Adrenal gland (tissue), 12 donors: ENCODE results near the gene LSMEM2. TPM values are rescaled to one million over a fixed set of nuclear protein-coding genes. Genes with fewer than 3 reads are reported as not detected.

Experiments used
- DNase-seq, 7 donors: peaks; one replicate each; pipeline ENCODE4 v3.0.0-alpha.2; 2019 to 2020
- H3K27ac ChIP-seq, 5 donors: fragments of 200-600 bp; sonication (generic) in 4 of 5; 1 replicate in 3 of 5; 2 replicates in 2 of 5; pipeline versions ENCODE4 v1.5.1 to v1.8.0; 2016 to 2020; ENCODE audit warnings: mild to moderate bottlenecking in 1 of 5
- H3K27me3 ChIP-seq: fragments of 200-600 bp; 2 replicates; pipeline ENCODE4 v1.8.0; 2021
- H3K36me3 ChIP-seq, 2 donors: fragments of 200-600 bp; replicated peaks in 1 of 2; 1 replicate in 1 of 2; 2 replicates in 1 of 2; pipeline versions ENCODE4 v1.5.1 to v1.8.0; 2018 to 2022
- H3K4me1 ChIP-seq, 2 donors: fragments of 200-600 bp; replicated peaks in 1 of 2; 1 replicate in 1 of 2; 2 replicates in 1 of 2; pipeline versions ENCODE4 v1.5.1 to v1.8.0; 2018 to 2021
- H3K4me3 ChIP-seq, 4 donors: fragments of 200-600 bp; sonication (generic) in 3 of 4; one replicate each; pipeline ENCODE4 v1.5.1; 2016 to 2018
- H3K9me3 ChIP-seq, 3 donors: fragments of 200-600 bp; sonication (generic) in 1 of 3; replicated peaks in 1 of 3; 1 replicate in 2 of 3; 2 replicates in 1 of 3; pipeline versions ENCODE4 v1.5.1 to v1.8.0; 2016 to 2021
- CTCF ChIP-seq, 6 experiments: fragments of 450-650 bp in 4 of 6; fragments of 200-600 bp in 2 of 6; sonication (generic) in 1 of 6; IDR thresholded peaks; 1 replicate in 5 of 6; 2 replicates in 1 of 6; pipeline versions ENCODE4 v1.5.1 to v1.8.0; 2016 to 2021; ENCODE audit warnings: antibody characterized with exemption in 6 of 6, mild to moderate bottlenecking in 2 of 6, moderate library complexity in 1 of 6
- POLR2A ChIP-seq, 2 donors: fragments of 450-650 bp; IDR thresholded peaks; one replicate each; pipeline ENCODE4 v1.6.1; 2017; ENCODE audit warnings: antibody characterized with exemption in 2 of 2, mild to moderate bottlenecking in 2 of 2, moderate library complexity in 1 of 2
- WGBS, 4 donors: extraction: QIAGEN DNeasy Blood & Tissue Kit in 2 of 4; methylation state at CpG; one replicate each; pipeline versions ENCODE4 v1.1.5 to v1.1.7; 2013 to 2017; 5-methylcytosine and 5-hydroxymethylcytosine counted together
- intact Hi-C, 2 donors: fragments of 100-400 bp; cut with DNase I; formaldehyde crosslinking; loops; one replicate each; pipeline versions ENCODE4 v1.14.1 to v1.15.0; 2022 to 2023
- polyA plus RNA-seq, 3 donors: library from polyadenylated mRNA; stranded (reverse); fragments of 200-250 nt in 2 of 3; fragments of 350-450 nt in 1 of 3; fragmentation: Illumina TruSeq in 1 of 3; extraction: RNeasy Lipid Tissue Mini Kit (QIAGEN cat#74804) in 1 of 3; gene quantifications; one replicate each; pipeline ENCODE4 v1.2.3, GENCODE V29; 2013 to 2014
- total RNA-seq, 9 donors: library from RNA; depleted of rRNA in 4 of 9; stranded (reverse); fragments of >200 nt in 4 of 9; fragments of 120-200 nt in 1 of 9; fragmentation: NEBNext Ultra II Directional in 1 of 9; extraction: Animal tissue kit (Norgen Biotek cat#: 25700) in 1 of 9; gene quantifications; one replicate each; pipeline versions ENCODE4 v1.1.0 to v1.2.4, GENCODE V29; 2013 to 2023
- donor health status: healthy with polysubstance abuse.
- donor health status: Bipolar disorder and iron deficiency.
- donor health status: DM: yes; HTN: yes; CAD: no.
- donor health status: DM: no; HTN: no; CAD: no.
- donor health status: DM: no; HTN: no; CAD: no.
- donor health status: DM: yes; HTN: yes; CAD: no.

The LSMEM2 gene
- total and polyA plus RNA-seq, 12 donors = 0.09 to 0.76 (median 0.47) TPM; not detected in 5

DNA sequence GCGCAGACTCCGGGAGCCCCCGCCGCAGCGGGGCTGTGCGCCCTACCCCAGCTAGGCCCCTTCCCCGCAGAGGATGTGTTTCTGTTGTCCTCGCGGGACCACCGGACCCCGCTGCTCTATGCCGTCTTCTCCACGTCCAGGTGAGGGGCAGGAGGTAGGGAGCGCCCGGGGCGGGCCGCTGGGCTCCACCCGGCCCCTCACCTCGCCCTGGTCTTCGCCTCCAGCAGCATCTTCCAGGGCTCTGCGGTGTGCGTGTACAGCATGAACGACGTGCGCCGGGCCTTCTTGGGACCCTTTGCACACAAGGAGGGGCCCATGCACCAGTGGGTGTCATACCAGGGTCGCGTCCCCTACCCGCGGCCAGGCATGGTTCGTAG is 5.2 kb upstream of the LSMEM2 start:
- no peak for DNase-seq
- Histone ChIP-seq H3K27ac (peak overlapping the region in 2 of 5 donors; percentile 47), H3K27me3 (peaks cover 4% of the 10 kb centered on the region), H3K36me3 (peaks cover 0 to 33% of the 10 kb centered on the region in 2 donors), H3K9me3 (no peaks in the 10 kb centered on the region), H3K4me1 (peaks cover 39 to 43% of the 10 kb centered on the region in 2 donors), H3K4me3 (no peak overlapping the region)
- no peak for TF ChIP-seq CTCF (IDR thresholded peaks at IDR 0.05)
- TF ChIP-seq POLR2A (IDR thresholded peaks at IDR 0.05) = no peak
- 31 to 77% (median 52%) methylated on average over 5 to 31 of the region's 31 CpGs for WGBS, 4 donors
- intact Hi-C loops = loop anchor here (5.0 to 10.0 kb wide), 4 partner anchors 41 to 149 kb away; partner anchors contain the start of gene HYAL2 (in 1 of the 2)

DNA sequence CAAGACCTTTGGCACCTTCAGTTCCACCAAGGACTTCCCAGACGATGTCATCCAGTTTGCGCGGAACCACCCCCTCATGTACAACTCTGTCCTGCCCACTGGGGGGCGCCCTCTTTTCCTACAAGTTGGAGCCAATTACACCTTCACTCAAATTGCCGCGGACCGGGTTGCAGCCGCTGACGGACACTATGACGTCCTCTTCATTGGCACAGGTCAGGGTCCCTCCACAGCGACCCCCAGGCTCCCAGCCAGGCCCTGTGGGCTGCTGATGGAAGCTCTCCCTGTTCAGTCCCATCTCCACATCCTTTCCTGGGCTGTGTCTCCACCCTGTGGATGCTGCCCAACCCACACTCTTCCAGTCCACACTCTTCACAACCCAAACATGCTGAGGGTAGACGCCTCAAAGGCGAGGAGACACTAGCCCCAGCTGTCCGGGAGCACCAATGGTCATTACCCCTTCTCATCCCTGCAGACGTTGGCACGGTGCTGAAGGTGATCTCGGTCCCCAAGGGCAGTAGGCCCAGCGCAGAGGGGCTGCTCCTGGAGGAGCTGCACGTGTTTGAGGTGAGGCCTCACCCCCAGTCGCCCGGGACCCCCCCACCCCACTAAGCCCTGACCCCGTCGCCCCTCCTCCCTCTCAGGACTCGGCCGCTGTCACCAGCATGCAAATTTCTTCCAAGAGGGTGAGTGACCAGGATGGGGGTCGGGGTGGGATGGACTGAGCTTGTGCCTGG is 4.3 kb upstream of the LSMEM2 start:
- TF ChIP-seq POLR2A (IDR thresholded peaks at IDR 0.05) (no peak), CTCF (IDR thresholded peaks at IDR 0.05) (peak; percentile 62 to 81 (median 74))
- Histone ChIP-seq H3K9me3 (no peaks in the 10 kb centered on the region), H3K27ac (peak overlapping the region in 3 of 5 donors; percentile 47 to 58 (median 47)), H3K4me1 (peaks cover 31 to 40% of the 10 kb centered on the region in 2 donors), H3K27me3 (peaks cover 4% of the 10 kb centered on the region), H3K36me3 (peaks cover 0 to 33% of the 10 kb centered on the region in 2 donors), H3K4me3 (no peak overlapping the region)
- intact Hi-C loops = loop anchor here (5.0 to 10.0 kb wide), 5 partner anchors 42 to 150 kb away; partner anchors contain the start of genes GNAT1 (in 1 of the 2) and HYAL2 (in 1 of the 2)
- whole genome bisulfite sequencing, 4 donors = 26 to 29% (median 26%) methylated on average over 12 to 26 of the region's 26 CpGs
- DNase-seq = peak in 6 of 7 donors; percentile 72 to 89 (median 84)

DNA sequence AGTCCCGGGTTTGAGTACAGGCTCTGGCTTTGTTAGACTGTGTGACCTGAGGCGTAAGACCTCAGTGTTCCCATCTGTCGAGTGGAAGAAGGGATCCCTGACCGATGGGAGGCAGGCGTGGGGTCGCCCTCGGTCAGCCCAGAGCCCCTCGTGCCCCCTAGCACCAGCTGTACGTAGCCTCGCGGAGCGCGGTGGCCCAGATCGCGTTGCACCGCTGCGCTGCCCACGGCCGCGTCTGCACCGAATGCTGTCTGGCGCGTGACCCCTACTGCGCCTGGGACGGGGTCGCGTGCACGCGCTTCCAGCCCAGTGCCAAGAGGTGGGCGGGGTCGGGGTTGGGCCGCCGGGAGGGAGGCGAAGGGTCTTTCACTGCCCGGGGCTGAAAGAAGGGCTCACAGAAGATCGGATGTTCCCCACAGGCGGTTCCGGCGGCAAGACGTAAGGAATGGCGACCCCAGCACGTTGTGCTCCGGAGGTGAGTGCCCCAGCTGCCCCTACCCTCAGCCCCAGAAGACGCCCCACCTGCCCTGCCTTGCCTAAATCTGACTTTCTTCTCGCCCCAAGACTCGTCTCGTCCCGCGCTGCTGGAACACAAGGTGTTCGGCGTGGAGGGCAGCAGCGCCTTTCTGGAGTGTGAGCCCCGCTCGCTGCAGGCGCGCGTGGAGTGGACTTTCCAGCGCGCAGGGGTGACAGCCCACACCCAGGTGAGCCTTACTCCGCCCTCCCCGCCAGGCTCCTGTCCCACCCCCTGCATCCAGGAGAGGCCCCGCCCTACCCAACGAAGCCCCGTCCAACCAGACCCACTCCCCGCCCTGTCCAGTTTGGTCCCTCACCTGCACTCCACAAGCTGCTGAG is 3.5 kb upstream of the LSMEM2 start:
- intact Hi-C loops = loop anchor here in 1 of 2 donors (5.0 to 10.0 kb wide), 2 partner anchors 83 to 151 kb away; partner anchors contain the start of gene GNAT1
- DNase-seq = peak in 1 of 7 donors; percentile 34
- H3K4me1 ChIP-seq = peaks cover 23 to 40% of the 10 kb centered on the region in 2 donors
- peaks cover 0 to 33% of the 10 kb centered on the region in 2 donors for H3K36me3 ChIP-seq
- WGBS, 4 donors = 48 to 67% (median 54%) methylated on average over 30 to 65 of the region's 65 CpGs
- H3K9me3 ChIP-seq = no peaks in the 10 kb centered on the region
- no peak overlapping the region for H3K27ac ChIP-seq
- peaks cover 4% of the 10 kb centered on the region for H3K27me3 ChIP-seq
- TF ChIP-seq POLR2A (IDR thresholded peaks at IDR 0.05) = no peak
- no peak overlapping the region for H3K4me3 ChIP-seq

DNA sequence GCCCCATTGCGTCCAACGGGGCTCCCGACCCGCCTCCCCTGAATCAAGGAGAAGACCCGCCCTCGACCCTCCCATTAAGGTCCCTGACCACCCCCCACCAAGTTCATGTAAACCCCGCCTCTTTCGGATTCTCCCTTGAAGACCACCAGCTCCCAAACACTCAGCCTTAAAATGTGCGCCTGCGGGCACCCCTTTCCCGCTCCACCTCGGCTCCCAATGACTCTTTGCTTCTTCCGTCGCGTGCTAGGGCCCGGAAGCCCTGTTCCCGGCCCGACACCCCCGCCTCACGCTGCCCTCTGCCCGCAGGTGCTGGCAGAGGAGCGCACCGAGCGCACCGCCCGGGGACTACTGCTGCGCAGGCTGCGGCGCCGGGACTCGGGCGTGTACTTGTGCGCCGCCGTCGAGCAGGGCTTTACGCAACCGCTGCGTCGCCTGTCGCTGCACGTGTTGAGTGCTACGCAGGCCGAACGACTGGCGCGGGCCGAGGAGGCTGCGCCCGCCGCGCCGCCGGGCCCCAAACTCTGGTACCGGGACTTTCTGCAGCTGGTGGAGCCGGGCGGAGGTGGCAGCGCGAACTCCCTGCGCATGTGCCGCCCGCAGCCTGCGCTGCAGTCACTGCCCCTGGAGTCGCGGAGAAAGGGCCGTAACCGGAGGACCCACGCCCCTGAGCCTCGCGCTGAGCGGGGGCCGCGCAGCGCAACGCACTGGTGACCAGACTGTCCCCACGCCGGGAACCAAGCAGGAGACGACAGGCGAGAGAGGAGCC is 2.7 kb upstream of the LSMEM2 start:
- Histone ChIP-seq H3K4me1 (peaks cover 16 to 38% of the 10 kb centered on the region in 2 donors), H3K27ac (no peak overlapping the region), H3K36me3 (peaks cover 0 to 33% of the 10 kb centered on the region in 2 donors), H3K27me3 (peaks cover 4% of the 10 kb centered on the region), H3K9me3 (no peaks in the 10 kb centered on the region), H3K4me3 (no peak overlapping the region)
- TF ChIP-seq POLR2A (IDR thresholded peaks at IDR 0.05) = no peak
- no peak for TF ChIP-seq CTCF (IDR thresholded peaks at IDR 0.05)
- intact Hi-C loops = loop anchor here in 1 of 2 donors (5.0 to 10.0 kb wide), 2 partner anchors 84 to 151 kb away; partner anchors contain the start of gene GNAT1
- WGBS, 4 donors = 50 to 56% (median 53%) methylated on average over 24 to 79 of the region's 79 CpGs
- DNase-seq = peak in 1 of 7 donors; percentile 21
